HG02678 (cell line): ENCODE data around the gene BRD9.
"Not testable (repeated sequence)": the region's sequence is repeated elsewhere in the genome, so short reads cannot be mapped to it uniquely, and the experiment has no call there.

Experiments used
- ATAC-seq: cut with Tn5 transposase; IDR thresholded peaks from one replicate; pipeline ENCODE4 v1.9.1; 2021; ENCODE audit warnings: mild to moderate bottlenecking, moderate library complexity; ENCODE audit not compliant: unreplicated experiment

Gene BRD9

DNA sequence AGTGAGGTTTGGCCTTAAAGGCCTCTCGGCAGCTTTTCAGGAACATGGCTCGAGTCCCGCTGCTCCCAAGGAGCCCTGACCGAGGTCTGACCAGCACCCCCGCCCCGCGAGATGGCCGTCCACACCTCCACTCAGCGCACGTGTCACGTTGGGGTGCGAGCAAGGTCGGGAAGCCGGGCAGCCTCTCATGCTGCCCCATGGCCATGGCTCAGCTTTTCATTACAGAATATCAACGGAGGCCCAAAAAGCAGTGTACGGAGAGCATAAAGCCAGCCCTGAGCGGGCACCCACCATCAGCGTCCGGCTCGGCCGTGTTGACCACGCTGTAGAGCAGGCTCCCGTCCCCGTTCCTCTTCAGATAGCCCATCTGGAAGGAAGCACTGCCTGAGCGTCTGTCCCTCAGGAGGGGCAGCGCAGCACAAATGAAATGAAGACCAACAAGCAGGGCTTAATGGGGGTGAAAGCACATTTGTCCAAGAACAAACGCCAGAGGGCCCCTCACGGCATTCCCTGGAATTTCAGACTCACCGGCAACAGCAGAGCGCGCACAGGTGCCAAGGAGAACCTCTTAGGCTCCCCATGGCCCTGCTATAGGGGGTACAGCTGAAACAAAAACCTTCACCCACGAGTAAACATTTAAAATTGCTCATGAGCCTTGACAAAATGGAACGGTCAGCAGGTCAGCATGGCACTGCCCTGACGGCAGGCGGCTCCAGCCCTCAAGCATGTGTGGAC, 11.6 kb downstream of the BRD9 start:
- ATAC-seq = no peak

DNA sequence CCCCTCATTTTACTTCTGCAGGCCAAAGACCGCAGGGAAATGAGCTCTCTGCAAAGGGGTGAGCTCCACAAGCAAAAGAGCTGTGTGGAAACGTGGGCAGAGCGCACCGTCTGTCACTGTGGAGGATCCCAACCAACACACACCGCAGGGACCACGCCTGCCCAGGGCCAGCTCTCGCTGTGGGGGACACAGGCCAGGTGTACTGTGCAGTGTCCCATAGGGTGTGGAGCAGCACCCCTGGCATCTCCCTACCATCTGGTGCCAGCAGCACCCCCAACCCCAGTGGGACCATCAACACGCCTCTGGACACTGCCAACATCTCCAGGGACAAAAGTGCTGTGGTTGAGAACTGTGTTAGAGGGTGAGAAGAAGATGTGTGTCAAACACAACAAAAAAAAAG, 13.9 kb downstream of the BRD9 start:
- ATAC-seq = not testable (repeated sequence)

DNA sequence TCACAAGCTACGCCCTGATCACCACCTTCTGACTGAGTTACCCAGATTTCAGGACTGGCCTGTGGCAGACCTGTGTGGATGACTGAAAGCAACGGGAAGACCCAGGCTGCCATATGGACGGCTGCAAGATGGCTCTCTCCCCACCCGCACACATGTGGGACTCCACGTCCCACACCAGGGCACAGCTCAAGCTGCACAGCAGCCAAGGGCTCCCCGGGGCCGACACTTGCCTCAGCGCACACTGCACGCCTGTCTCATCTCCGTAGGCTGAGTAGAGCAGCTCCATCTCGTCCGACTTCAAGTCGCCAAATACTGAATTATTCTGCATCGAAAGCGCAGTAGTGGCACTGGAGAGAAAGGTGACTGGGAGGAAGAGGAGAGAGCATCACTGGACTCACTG, 14.5 kb downstream of the BRD9 start:
- ATAC-seq = no peak

DNA sequence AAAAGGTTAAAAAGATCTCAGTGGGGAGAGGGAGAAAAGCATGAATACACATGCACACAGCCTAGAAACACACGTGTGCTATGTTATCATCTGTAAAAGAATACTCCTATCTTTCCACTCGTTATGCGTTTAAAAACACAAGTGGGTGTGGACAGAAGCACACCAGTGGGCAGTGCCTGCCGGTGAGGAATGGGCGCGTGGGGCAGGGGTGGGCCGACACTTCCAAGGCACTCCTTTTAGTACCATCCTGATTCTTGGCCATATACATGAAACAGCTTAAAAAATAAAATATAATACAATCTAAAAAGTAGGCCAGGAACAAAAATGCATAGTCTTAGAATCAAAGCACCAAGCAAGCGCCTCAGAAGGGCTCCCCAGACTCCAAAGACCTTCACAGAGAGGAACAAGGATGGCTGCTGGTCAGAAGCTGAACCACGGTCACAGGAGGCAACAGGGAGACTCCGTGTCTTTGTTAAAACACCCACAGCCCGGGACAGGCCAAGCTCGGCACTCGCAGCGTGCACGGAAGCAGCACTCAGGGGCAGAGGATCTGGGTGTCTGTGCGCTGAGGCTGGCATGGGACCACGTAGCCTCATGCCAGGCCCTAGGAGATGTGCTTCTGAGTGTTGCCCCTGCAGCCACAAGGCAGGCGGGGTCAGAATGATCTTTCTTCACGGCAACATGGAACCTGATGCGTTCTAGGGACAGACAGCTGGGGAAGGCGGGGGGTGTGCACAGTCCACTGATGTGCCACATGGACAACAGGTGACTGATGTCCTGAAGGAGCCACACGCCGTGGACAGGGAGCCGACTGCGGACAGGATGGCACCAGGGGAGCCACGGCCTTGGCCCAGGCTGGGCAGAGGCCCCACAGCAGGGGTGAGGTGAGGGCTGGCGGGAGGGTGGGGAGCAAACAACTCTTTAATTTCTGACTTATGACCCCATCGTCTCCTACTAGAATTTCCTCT, 15.9 kb downstream of the BRD9 start:
- no peak for ATAC-seq

DNA sequence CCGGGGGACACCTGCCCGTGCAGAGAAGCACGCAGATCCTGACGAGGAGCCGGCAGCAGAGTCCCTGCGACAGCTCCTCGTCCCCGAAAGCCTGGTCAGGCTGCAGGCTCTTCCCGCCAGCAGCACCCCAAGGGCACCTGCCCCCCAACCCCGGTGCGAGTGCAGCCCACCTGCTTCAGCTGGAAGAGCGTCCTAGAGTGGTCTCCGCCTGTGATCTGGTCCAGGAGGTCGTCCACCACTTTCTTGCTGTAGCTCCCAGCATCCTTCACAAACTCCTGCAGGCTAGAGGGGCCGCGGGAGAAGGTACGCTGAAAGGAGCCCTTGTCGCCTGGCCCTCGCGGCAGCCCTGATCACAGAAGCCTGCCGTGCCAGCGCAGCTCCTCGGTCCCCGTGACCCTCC, 16.7 kb downstream of the BRD9 start:
- no peak for ATAC-seq

DNA sequence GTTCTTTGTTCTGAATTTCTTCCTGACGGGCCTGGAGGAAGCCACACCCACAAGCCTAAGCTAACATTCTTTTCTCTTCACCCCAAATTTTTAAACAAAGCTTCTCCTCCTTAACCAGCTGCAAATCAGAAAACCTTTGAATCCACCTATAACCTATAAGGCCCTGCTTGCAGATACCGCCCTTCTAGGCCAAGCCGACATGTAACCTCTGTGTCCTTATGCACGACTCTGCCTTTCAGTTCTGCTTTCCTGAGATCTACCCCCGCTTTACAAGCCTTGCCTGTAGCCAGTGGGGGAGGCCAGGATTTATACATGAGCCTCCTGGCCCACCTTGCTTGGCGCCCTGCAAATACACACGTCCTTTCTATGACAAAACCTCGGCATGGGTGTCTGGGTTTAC, 19.3 kb downstream of the BRD9 start:
- no peak for ATAC-seq

DNA sequence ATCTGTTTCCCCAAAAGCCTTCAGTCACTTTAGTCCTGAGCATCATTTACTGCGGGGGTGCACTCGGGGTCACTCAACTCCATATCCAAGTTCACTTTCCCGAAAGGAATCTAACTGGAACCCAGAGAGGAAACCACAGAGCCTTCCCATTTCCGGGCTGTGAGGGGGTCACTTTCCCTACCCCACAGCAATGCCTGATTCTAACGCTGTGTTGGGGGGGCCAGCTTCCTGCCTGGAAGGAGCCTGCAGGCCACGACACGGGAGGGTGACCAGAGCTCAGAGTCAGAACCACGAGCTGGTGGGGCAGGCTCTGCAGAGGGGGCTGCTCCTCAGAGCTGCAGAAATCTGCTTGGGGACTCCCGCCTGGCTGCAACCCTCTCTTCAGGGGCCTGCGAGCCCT, 20.3 kb downstream of the BRD9 start:
- ATAC-seq = no peak

DNA sequence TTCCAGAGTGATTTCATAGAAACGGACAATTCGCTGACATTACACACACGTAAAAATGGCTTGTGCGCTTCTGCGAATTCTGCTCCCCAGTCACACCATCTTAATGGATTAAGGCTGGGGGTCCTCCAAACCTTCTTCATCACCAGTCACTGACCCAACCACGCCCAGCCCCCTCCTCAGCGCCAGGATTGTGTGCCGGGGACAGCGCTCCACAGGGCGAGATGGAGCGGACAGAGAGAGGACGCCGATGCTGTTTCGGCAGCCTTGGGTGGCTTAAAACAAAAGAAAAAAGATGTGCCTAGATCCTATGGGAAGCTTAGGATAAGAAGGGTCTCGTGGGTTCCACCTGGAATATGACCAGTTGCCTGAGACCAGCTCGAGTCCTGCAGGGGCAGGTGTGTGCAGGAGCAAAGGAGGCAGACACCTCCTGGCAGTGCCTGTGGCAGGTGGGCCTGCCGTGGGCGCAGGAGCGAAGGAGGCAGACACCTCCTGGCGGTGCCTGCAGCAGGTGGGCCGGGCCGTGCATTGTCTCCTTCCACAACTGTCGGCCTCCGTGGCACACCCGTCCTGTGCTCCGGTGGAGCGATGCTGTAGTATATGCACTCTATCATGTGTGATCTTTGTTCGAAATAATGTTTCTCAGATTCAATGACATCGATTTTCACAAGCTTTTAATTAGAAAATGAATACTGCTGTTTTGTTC, 20.9 kb downstream of the BRD9 start:
- no peak for ATAC-seq

DNA sequence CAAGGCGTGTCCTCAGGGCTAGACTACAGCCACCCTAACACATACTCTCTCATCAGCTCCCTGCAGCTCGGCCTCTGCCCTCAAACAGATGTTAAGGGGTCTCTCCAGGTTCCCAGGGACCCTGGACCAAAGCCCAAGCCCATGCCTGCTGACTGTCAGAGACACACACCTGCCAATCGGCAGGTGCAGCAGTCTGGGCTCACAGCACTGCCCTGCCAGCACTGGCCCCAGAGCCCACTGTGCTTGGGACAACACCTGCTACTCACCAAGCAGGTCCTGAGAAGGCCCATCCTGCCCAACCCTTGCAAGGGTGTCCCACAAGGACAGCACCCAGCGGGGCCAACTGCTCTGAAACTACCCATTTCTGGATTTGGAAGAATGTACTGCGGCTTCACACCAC, 21.6 kb downstream of the BRD9 start:
- no peak for ATAC-seq

DNA sequence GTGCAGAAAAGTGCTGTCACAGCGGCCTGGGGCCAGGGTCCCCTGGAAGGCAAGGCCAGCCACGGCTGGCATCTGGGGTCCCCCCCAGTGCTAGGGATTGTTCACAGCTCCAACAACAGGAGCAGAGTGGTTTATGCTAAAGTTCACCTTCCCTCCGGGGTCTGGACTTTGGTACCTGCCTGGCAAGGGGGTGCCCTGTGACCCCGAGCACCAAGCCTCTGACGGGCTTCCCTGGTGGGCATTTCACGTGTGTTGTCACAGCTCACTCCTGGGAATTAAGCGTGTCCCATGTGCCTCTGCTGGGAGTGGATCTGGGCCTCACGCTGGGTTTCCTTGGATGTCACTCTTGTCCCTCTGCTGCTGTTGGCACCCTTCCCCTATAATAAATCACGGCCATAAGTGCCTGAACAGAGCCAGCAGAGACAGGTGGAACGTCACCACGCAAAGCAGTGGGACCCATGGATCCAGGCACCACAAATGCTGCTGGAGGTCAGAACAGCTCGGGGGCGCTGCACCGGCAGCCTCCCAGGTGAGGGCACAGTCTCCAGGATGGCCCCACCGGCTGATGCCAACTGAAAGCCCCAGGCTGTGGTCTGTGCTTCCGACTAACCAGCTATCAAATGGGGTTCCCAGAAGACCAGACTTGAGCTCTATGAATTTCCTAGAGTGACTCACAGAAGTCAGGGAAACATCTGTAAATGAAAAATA, 24.0 kb downstream of the BRD9 start:
- ATAC-seq = no peak

DNA sequence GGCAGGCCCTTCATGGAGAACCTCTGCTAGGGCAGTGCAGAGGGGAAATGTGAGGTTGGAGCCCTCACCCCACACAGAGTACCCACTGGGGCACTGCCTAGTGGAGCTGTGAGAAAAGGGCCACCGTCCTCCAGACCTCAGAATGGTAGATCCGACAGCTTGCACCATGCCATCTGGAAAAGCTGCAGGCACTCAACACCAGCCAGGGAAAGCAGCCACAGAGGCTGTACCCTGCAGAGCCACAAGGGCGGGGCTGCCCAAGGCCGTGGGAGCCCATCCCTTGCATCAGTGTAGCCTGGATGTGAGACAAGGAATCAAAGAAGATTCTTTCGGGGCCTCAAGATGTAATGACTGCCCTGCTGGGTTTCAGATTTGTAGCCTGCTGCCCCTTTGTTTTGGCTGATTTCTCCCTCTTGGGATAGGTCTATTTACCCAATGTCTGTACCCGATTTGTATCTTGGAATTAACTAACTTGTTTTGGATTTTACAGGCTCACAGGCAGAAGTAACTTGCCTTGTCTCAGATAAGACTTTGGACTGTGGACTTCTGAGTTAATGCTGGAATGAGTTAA, 25.2 kb downstream of the BRD9 start:
- no peak for ATAC-seq

DNA sequence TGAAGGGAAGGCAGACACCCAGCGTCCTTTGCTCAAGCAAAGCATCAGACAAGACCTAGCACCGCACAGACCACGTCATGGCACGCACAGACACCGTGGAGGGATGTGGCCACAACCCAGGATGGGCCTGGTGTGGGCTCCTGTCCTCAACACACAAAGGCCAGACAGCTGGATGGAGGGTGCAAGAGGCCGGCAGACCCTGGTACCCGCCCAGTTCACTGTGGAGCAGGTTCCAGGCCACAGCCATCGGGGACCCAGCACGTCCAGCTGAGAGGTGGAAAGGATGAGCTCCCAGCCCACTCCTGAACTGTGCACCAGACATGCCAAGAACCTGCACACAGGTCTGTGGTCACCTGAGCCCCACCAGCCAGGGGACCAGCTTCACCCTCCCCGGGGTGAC, 26.8 kb downstream of the BRD9 start:
- ATAC-seq = no peak

DNA sequence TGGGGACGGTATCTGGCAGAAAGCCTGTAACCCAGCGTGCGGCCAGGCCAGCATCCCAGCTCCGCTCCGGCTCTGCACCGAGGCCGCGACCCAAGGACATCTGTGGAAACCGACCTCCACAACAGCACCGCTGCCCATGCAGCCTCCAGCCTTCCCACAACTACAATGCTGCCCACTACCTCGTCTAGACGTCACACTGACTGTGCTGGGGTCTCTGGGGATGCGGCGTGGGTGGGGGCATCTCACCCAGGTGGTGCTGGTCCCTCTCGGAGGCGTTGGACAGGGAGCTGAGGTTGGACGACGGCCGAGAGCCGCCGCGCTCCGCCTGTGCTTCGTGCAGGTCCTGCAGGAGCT, 27.5 kb downstream of the BRD9 start:
- no peak for ATAC-seq

DNA sequence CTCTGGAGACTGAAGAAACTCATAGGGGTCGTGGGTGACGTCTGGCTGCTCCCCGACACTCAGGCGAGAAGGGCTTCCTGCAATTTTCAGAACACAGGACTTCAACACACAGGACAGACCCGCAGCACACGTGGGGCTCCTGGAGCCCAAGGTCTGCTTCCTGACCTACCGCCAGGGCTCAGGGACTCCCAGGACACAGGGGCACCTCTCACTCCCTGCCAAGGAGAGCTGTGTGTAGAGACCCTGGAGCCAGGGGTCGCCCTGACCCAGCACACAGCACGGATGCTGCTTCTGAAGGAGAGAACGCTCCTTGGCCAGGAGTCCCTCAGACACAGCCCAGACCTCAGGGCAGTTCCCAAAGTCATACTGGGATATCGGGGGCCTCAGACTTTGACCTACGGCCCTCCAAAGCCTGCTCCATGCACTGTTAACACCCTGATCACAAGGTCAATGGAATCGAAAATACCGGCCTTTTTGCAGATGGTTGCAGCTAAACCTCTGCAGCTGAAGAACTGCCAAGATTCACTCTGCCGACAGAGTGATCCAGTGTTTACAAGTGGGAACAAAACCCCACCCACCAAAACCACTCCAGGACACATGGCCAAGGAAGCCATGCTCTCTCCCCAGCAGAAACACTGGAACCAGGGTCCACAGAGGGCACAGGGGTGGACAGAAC, 28.0 kb downstream of the BRD9 start:
- no peak for ATAC-seq

DNA sequence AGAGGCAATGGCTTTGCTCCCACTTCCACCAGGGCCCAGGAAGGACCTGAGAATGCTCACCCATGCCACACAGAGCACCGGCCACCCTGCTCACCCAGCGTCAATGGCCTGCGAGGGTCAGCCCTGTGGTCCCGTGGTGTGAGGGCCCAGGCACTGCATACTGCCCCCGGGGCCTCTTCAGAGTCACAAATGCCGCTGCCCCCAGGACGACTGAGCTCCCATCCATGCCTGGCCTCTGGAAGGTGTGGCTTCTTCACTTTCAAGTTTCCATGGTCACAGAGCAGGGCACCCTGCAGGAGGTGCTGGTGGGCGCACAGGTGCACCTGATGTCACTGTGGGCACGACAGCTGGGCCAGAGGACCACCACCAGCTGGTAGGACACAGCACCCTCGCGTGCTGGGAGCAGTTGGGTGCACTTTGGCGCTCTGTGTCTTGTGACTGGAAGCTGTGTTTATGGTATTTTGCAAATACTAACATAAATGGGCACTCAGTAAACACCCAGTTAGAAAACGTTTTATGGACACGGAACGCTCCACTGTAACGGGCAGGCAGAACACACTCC, 29.3 kb downstream of the BRD9 start:
- ATAC-seq = no peak

DNA sequence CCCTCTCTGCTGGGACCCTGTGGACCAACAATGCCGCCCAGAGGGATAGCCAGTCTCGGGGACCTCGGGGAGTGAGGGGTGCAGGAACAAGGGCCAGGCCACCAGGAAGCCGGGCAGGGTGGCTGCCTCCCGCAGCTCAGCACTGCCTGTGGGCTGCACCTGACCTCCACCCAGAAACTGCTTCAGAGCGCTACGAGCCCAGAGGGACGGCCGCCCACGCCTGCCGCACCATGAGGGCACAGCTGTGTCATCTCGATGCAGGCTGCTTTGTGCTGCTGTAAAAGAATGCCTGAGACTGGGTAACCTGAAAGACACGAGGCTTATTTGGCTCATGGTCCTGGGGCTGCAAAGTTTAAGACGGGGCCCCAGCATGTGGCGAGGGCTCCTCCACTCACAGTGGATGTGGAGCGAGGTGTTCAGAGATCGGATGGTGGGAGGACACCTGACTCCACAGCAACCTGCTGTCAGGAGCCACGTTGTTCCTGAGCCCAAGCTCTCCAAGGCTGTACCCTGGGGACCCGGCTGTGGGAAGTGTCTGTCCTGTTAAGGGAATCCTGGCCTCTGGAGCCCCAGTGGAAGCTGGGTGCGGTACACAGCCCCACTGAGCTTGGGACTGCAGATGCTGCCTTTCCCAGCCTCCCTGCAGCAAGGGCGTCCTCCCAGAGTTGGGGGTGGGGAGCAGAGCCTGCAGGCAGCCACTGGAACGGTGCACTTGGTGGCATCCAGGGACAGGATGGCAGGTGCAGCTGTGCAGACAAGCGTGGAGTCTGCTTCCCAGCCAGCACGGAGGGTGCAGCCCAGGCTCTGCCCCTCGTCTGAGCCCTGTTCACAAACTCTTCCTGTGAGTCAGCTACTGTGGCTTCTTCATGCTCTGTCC, 30.0 kb downstream of the BRD9 start:
- no peak for ATAC-seq

DNA sequence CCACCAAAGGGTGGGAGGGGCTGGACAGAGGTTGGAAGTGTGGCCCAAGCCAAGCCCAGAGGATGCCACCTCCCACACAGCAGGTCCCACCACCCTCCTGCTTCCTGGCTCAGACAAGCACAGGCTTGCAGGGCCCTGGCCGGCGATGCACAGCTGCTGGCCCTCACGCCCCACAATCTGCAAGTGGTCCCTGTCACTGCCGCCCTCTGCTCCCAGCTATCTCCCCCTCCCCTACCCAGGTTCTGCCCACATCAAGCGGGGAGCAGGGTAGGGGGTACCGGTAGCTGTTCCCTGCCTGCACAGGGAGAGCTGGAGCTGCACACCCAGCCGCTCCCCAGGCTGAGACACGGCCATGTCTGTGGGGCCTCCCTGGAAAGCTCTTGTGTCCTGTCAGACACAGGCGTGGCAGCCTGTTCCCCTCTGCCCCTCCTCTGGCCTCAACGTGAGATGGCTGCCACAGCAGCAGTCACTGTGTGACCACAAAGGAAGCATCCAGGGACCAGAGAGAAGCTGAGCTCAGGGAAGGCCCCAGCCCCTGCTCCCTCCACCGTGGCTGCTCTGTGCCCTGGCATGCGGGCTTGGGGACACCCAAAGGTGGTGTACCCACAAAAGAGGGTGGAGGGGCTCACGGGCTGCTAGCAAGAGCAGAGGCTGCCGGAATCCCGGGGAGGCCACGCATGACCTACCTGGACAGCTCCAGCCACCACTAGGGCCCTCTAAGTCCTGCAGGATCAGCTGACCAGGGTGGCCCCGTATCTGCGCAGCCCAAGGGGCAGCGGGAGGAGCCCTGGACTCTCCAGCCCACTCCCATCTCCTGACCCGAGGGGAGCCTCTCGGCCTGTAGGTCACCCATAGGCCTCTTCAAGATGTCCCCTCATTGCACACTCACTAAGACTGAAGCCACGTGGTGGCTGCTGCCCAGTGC, 30.9 kb downstream of the BRD9 start:
- ATAC-seq = no peak
